Aorta (tissue), 4 donors: ENCODE data around the gene ANKRD66. TPM values are rescaled to one million over a fixed set of nuclear protein-coding genes. Genes with fewer than 3 reads are reported as not detected.

Source experiments
- polyA plus RNA-seq, 2 donors: library from polyadenylated mRNA; stranded (reverse); fragments of 200-250 nt; gene quantifications; one replicate each; pipeline ENCODE4 v1.2.3, GENCODE V29; 2013
- total RNA-seq, 2 donors: library from RNA; stranded (reverse); fragmentation: NEBNext Ultra II Directional; extraction: Animal tissue kit (Norgen Biotek cat#: 25700); gene quantifications; one replicate each; pipeline ENCODE4 v1.2.1, GENCODE V29; 2021
- donor health status: healthy with polysubstance abuse.
- donor health status: Bipolar disorder and iron deficiency.
- donor health status: DM: no; HTN: no; CAD: no.
- donor health status: DM: yes; HTN: yes; CAD: no.

Gene ANKRD66
- total and polyA plus RNA-seq, 4 donors = not detected

Other genes with a start within 250 kb of the ANKRD66 start
- 1 to 10 TPM; 2.0 to 4.2 TPM for gene CYP39A1, start 94.1 kb upstream of the ANKRD66 start, total RNA-seq
- gene CYP39A1, start 94.1 kb upstream of the ANKRD66 start, polyA plus RNA-seq = 1 to 10 TPM in 1 of 2 donors, under 1 TPM in 1; 0.63 to 5.1 TPM
- 10 to 100 TPM; 19.7 to 45.9 TPM for gene SLC25A27, start 94.0 kb upstream of the ANKRD66 start, total RNA-seq
- gene SLC25A27, start 94.0 kb upstream of the ANKRD66 start, polyA plus RNA-seq = 10 to 100 TPM in 1 of 2 donors, under 1 TPM in 1; 0.50 to 71.9 TPM
- 1 to 10 TPM; 1.0 to 1.8 TPM for gene TDRD6, start 59.0 kb upstream of the ANKRD66 start, total RNA-seq
- gene TDRD6, start 59.0 kb upstream of the ANKRD66 start, polyA plus RNA-seq = 1 to 10 TPM in 1 of 2 donors, not detected in 1; 1.6 TPM
- gene PLA2G7, start 11.6 kb upstream of the ANKRD66 start, total RNA-seq = 1 to 10 TPM; 1.8 to 2.0 TPM
- 1 to 10 TPM in 1 of 2 donors, under 1 TPM in 1; 0.31 to 4.8 TPM for gene PLA2G7, start 11.6 kb upstream of the ANKRD66 start, polyA plus RNA-seq
- not detected for gene MEP1A, start 46.5 kb downstream of the ANKRD66 start, total RNA-seq
- 10 to 100 TPM in 1 of 2 donors, under 1 TPM in 1; 0.10 to 13.6 TPM for gene MEP1A, start 46.5 kb downstream of the ANKRD66 start, polyA plus RNA-seq
- 10 to 100 TPM; 28.7 to 34.6 TPM for gene ADGRF5, start 175.0 kb downstream of the ANKRD66 start, total RNA-seq
- gene ADGRF5, start 175.0 kb downstream of the ANKRD66 start, polyA plus RNA-seq = 1 to 10 TPM in 1 of 2 donors, under 1 TPM in 1; 0.50 to 3.8 TPM